ENCODE results near the gene SLC6A11.

DNA sequence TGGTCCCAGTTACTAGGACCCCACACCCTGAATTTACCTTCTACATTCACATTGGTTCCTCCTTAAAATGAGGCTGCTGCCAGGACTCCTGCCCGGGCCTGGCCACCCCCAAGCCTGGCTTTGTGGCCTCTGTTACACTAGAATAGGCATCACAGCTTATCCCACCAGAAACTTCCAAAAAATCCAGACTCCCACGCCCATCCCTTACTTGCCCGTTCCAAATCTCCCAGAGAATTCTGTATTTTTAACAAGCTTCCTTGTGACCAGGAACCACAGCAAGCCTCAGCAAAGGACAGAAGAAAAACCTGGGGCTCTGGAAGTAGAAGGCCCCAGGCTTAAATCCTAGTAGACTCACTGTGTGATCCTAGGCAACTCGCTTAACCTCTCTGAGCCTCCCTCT is 140.5 kb downstream of the SLC6A11 start:
- TF ChIP-seq, protein P1, sequence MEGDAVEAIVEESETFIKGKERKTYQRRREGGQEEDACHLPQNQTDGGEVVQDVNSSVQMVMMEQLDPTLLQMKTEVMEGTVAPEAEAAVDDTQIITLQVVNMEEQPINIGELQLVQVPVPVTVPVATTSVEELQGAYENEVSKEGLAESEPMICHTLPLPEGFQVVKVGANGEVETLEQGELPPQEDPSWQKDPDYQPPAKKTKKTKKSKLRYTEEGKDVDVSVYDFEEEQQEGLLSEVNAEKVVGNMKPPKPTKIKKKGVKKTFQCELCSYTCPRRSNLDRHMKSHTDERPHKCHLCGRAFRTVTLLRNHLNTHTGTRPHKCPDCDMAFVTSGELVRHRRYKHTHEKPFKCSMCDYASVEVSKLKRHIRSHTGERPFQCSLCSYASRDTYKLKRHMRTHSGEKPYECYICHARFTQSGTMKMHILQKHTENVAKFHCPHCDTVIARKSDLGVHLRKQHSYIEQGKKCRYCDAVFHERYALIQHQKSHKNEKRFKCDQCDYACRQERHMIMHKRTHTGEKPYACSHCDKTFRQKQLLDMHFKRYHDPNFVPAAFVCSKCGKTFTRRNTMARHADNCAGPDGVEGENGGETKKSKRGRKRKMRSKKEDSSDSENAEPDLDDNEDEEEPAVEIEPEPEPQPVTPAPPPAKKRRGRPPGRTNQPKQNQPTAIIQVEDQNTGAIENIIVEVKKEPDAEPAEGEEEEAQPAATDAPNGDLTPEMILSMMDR (IDR thresholded peaks at IDR 0.05) = no peak
- TF ChIP-seq POLR2A (IDR thresholded peaks at IDR 0.05) = no peak
